Measurements from ENCODE around the gene SMAD2. TPM values are rescaled to one million over a fixed set of nuclear protein-coding genes. Genes with fewer than 3 reads are reported as not detected.
"Not testable (repeated sequence)": the region's sequence is repeated elsewhere in the genome, so short reads cannot be mapped to it uniquely, and the experiment has no call there.

Gene SMAD2
- total RNA-seq, 1 experiment from 2014 or later: 129 TPM

GRCh38 chr18:47964053-47964452 lies 33.6 kb upstream of the SMAD2 start:
- intact Hi-C loops (cut with micrococcal nuclease; ENCODE audit: unreplicated experiment) (no loop called here), in situ Hi-C loops (cut with HindIII; ENCODE audit: low pct_unique_long_range_greater_than_20kb, low sequenced_read_pairs) (no loop called here)
- ATAC-seq (no peak), DNase-seq (ENCODE audit: low read depth, low spot score) (no peak)
- Histone ChIP-seq H3K27me3 (ENCODE audit: control insufficient read depth, insufficient read depth, low read length) (no peaks in the 10 kb centered on the region), H3K36me3 (ENCODE audit: control insufficient read depth, insufficient read depth, low read length) (no peaks in the 10 kb centered on the region), H3K27ac (ENCODE audit: low read length) (no peak overlapping the region), H3K9me3 (ENCODE audit: control insufficient read depth, insufficient read depth, low read depth, low read length) (no peaks in the 10 kb centered on the region), H3K4me3 (ENCODE audit: low read depth in 2 of 2, low read length in 2 of 2) (no peak overlapping the region), H3K4me1 (ENCODE audit: control insufficient read depth, insufficient read depth, low read length) (no peaks in the 10 kb centered on the region)
- ChIA-PET POLR2A (interaction anchor here (0.6 kb wide), 1 partner anchor 9 kb away, joined by 6 read pairs; no protein-coding TSS in a partner anchor), CTCF (no interaction called here)
- BruUV-seq (replicated peaks): no TSS peak
- TF ChIP-seq TCF7L2 (IDR thresholded peaks at IDR 0.05; ENCODE audit: low read depth, low read length) (no peak), POLR2AphosphoS5 (IDR thresholded peaks at IDR 0.05; ENCODE audit: low read depth, low read length) (no peak), SIN3A (IDR thresholded peaks at IDR 0.05; ENCODE audit: borderline replicate concordance, insufficient read depth, low read depth, low read length) (no peak), REST (IDR thresholded peaks at IDR 0.05; ENCODE audit: insufficient read depth in 1 of 2, low read depth in 2 of 2, low read length in 1 of 2) (no peak)
- TF ChIP-seq, protein P1, sequence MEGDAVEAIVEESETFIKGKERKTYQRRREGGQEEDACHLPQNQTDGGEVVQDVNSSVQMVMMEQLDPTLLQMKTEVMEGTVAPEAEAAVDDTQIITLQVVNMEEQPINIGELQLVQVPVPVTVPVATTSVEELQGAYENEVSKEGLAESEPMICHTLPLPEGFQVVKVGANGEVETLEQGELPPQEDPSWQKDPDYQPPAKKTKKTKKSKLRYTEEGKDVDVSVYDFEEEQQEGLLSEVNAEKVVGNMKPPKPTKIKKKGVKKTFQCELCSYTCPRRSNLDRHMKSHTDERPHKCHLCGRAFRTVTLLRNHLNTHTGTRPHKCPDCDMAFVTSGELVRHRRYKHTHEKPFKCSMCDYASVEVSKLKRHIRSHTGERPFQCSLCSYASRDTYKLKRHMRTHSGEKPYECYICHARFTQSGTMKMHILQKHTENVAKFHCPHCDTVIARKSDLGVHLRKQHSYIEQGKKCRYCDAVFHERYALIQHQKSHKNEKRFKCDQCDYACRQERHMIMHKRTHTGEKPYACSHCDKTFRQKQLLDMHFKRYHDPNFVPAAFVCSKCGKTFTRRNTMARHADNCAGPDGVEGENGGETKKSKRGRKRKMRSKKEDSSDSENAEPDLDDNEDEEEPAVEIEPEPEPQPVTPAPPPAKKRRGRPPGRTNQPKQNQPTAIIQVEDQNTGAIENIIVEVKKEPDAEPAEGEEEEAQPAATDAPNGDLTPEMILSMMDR (IDR thresholded peaks at IDR 0.05): no peak

DNA sequence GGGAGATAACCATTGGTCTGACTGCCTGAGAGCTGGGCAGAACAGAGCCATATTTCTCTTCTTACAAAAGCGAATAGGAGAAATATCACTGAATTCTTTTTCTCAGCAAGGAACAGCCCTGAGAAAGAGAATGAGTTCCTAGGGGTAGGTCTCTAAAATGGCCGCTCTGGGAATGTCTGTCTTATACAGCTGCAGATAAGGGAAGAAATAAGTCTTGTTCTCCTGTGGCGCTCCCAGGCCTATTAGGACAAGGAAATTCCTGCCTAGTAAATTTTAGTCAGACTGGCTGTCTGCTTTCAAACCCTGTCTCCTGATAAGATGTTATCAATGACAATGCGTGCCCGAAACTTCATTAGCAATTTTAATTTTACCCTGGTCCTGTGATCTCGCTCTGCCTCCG lies 30.5 kb upstream of the SMAD2 start:
- POLR2A ChIA-PET: not testable (repeated sequence)

GRCh38 chr18:47953471-47953931 lies 23.0 kb upstream of the SMAD2 start:
- no peaks in the 10 kb centered on the region for H3K4me1 ChIP-seq (ENCODE audit: control insufficient read depth, insufficient read depth, low read length)
- H3K9me3 ChIP-seq (ENCODE audit: control insufficient read depth, insufficient read depth, low read depth, low read length): no peaks in the 10 kb centered on the region
- no peak overlapping the region for H3K4me3 ChIP-seq (ENCODE audit: low read depth in 2 of 2, low read length in 2 of 2)
- no peak overlapping the region for H3K27ac ChIP-seq (ENCODE audit: low read length)
- no peaks in the 10 kb centered on the region for H3K36me3 ChIP-seq (ENCODE audit: control insufficient read depth, insufficient read depth, low read length)
- intact Hi-C loops (cut with micrococcal nuclease; ENCODE audit: unreplicated experiment) (no loop called here), in situ Hi-C loops (cut with HindIII; ENCODE audit: low pct_unique_long_range_greater_than_20kb, low sequenced_read_pairs) (no loop called here)
- ATAC-seq (peak; percentile 70; the same call in 1 of the 2 replicates), DNase-seq (ENCODE audit: low read depth, low spot score) (no peak)
- BruUV-seq (replicated peaks): no TSS peak
- CTCF ChIA-PET: no interaction called here
- H3K27me3 ChIP-seq (ENCODE audit: control insufficient read depth, insufficient read depth, low read length): no peaks in the 10 kb centered on the region
- TF ChIP-seq, protein P1 (IDR thresholded peaks at IDR 0.05): no peak
- POLR2A ChIA-PET: no interaction called here

More for the DNA sequence above, 30.5 kb upstream of the SMAD2 start:
- in situ Hi-C loops (cut with HindIII; ENCODE audit: low pct_unique_long_range_greater_than_20kb, low sequenced_read_pairs); intact Hi-C loops (cut with micrococcal nuclease; ENCODE audit: unreplicated experiment); CTCF ChIA-PET; H3K4me1 ChIP-seq (ENCODE audit: control insufficient read depth, insufficient read depth, low read length); H3K9me3 ChIP-seq (ENCODE audit: control insufficient read depth, insufficient read depth, low read depth, low read length); ATAC-seq; H3K4me3 ChIP-seq (ENCODE audit: low read depth in 2 of 2, low read length in 2 of 2); H3K36me3 ChIP-seq (ENCODE audit: control insufficient read depth, insufficient read depth, low read length); H3K27me3 ChIP-seq (ENCODE audit: control insufficient read depth, insufficient read depth, low read length); DNase-seq (ENCODE audit: low read depth, low spot score); H3K27ac ChIP-seq (ENCODE audit: low read length); BruUV-seq (replicated peaks): not testable (repeated sequence)
